COLO829 (cell line): Measurements from ENCODE around the gene SNTB2.

Source experiments
- DNase-seq: peaks from one replicate; pipeline ENCODE4 v3.0.0; 2012; ENCODE audit warnings: low spot score

The SNTB2 gene

DNA sequence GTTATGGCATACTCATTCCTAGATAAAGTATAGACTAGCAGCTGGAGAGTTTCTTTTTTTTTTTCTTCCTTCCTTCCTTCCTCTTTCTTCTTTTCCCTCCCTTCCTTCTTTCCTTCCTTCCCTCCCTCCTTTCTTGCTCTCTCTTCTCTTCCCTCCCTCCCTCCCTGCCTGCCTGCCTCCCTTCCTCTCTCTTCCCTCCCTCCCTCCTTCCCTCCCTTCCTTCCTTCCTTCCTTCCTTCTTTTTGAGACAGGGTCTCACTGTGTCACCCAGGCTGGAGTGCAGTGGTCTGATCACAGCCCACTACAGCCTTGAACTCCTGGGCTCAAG is 7.0 kb upstream of the SNTB2 start:
- DNase-seq: no peak

GRCh38 chr16:69182730-69183416 is 4.1 kb upstream of the SNTB2 start:
- no peak for DNase-seq

GRCh38 chr16:69187446-69188235 is 677 bp downstream of the SNTB2 start:
- DNase-seq: peak; percentile 12

- DNase-seq: peak; percentile 9
Observed at GRCh38 chr16:69188236-69188549, 1.2 kb downstream of the SNTB2 start.

DNA sequence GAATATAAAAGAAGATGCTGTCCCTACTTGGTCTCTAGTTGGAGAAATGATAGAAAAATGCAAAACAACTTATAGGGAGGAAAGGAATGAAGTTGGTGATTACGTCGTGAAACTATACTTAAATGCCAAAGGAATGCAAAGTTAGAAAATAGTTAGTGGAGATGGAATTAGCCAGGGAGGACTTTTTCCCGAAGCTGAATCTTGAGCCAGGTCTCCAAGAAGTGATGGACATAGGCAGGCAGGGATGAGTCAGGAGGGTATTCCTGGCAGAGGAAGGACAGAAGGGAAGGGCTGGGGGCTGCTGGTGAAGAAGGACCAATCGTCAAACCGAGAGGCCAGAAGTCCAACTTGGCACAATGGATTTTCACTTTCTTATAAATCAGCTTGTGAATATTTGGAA is 1.8 kb downstream of the SNTB2 start:
- no peak for DNase-seq

- no peak for DNase-seq
Observed at GRCh38 chr16:69190046-69190588, 3.2 kb downstream of the SNTB2 start.

DNA sequence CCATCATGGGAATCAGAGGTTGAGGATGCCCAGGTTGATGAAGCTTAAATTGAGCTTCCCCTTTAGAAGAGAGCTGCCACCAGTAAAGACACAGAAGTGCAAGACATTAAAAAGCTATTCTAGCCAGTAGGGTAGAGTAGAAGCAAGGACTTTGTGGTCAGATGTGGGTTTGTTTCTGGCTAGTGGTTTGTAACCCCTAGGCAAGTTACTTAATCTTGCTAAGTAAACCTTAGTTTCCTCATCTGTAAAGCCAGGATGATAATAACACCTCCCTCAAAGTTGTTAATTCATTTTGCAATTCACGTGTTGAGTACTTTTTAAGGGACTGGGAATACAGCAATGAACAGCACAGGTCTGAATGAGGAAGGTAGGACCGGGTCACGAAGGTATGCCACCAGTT is 3.6 kb downstream of the SNTB2 start:
- DNase-seq: no peak

DNA sequence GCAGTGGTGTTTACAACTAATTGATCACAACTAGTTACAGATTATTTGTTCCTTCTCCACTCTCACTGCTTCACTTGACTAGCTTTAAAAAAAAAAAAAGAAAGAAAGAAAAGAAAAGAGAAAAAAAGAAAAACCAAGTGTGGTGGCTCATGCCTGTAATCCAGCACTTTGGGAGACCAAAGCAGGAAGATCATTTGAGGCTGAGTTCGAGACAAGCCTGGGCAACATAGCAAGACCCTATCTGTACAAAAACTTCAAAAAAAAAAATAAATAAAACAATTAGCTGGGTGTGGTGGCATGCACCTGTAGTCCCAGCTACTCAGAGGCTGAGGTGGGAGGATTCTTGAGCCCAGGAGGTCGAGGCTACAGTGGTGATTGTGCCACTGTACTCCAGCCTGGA is 4.2 kb downstream of the SNTB2 start:
- DNase-seq: no peak

DNA sequence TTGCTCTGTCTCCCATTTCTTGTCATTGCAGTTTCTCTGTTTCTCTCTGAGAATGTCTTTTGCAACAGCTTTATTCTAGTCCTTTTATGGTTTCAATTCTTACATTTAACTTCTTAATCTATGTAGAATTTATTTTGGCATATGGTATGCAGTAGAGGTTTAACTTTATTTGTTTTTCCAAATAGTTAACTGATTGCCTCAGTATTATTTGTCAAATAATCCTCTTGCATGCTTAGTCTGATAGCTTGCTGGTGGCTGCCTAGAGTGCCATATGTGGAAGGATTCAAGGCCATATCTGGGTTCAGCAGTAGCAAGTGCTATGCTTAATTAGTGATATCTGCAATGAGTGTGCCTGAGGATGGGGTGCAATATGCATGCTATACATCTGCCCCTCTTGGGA is 6.9 kb downstream of the SNTB2 start:
- no peak for DNase-seq

GRCh38 chr16:69194488-69194887 is 7.5 kb downstream of the SNTB2 start:
- DNase-seq: no peak

- DNase-seq: no peak
Observed at GRCh38 chr16:69195369-69196029, 8.5 kb downstream of the SNTB2 start.

GRCh38 chr16:69197573-69197972 is 10.6 kb downstream of the SNTB2 start:
- DNase-seq: no peak

- no peak for DNase-seq
Observed at GRCh38 chr16:69199382-69199781, 12.4 kb downstream of the SNTB2 start.

DNA sequence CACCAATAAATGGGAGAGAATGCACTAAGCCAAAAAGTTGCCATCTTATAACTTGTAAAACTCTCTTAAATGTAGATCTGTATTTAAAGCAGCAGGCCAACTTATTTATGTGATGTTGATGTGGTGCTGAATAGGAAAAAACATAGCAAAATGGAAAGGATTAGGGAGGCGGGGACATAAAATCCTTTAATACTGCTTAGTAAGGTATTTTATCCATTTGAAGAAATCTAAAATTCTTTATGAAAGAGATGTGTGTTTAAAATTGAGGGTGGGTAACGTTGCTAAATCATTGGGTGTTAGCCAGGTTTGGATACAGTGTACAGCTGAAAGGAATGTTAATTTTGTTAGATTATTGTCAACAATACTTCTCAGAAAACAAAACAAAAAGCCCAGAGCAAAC is 14.3 kb downstream of the SNTB2 start:
- DNase-seq: no peak

GRCh38 chr16:69201787-69202186 is 14.8 kb downstream of the SNTB2 start:
- DNase-seq: no peak

DNA sequence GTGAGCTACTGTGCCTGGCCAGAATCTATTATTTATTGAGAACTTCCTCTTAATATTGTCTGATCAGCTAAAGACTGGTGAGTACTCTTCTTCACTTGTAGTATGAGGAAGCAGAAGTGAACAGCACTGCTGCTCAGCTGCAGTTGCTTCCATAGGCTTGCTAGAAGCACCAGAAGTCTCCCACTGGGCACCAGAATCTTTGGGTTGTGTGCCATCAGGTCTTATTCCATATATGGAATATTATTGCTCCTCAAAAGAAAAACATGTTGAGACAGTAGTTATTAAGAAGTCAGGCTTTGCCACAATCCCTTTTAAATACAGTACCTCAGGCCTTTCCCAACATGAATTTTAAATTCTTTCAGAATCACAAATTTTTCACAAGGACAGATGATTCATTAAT is 17.2 kb downstream of the SNTB2 start:
- no peak for DNase-seq

- DNase-seq: no peak
Observed at GRCh38 chr16:69209735-69210134, 22.8 kb downstream of the SNTB2 start.

DNA sequence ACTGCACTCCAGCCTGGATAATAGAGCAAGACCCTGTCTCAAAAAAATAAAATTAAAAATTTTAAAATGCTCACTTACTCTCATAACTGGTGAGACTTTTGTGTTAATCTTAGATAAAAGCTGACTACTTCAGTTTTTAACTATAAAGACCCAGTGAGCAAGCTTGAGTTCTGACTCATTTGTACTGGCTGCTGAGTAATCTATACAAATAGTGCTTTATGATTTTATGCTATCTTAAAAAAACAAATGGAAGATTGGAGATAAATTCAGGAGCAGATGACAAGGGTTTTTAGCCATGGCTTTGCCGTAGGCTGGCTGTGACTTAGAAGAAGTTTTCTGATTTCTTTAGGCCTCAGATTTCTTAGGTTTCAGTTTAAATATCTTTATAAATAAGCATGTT is 30.5 kb downstream of the SNTB2 start:
- DNase-seq: peak; percentile 10

DNA sequence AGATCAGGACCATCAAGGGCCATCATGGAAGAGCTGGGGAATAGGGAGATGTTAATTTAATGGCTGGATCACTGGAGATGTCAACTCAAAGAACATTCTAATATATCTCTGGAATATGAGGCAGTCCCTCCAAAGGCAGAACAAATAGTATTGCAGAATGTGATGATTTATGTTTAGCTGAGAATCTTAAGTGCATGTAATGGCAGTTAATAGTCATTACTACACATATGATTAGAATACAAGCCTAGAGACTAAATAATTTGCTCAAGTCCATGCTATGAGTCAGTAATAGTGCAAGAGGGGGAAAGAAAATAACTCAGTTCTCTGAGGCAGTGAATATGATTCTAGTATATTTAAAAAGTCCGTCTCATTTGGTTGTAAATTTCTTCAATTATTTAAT is 32.3 kb downstream of the SNTB2 start:
- no peak for DNase-seq

DNA sequence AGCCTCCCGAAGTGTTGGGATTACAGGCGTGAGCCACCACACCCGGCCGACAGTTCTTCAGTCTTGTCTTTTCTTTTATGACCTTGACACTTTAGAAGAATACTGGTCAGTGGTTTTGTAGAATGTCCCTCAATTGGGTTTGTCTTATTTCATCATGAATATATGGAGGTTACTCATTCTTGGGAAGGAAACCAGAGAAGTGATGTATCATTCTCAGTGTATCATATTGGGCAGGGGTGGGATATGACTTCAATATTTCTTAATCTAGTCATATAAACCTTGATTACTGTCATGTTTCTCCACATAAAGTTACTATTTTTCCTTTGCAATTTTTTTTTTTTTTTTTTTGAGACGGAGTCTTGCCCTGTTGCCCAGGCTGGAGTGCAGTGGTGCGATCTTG is 36.9 kb downstream of the SNTB2 start:
- no peak for DNase-seq

DNA sequence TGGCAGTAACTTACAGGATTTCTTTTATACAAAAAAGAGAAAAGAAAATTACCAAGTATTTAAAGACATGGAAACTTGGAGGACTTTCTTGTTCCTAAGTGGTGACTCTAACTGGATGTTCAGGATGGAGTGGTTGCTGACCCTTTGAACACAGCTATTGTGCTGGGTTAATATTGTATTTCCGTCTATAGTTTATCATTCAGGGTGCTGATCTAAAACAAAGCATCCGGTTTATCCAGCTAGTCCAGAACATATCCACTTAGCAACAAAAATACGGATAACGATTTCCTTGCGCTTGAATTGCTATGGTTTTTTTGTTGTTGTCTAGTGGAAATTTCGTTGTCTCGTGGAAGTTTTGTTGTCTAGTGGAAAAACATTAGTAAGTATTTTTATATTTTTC is 38.2 kb downstream of the SNTB2 start:
- DNase-seq: no peak

DNA sequence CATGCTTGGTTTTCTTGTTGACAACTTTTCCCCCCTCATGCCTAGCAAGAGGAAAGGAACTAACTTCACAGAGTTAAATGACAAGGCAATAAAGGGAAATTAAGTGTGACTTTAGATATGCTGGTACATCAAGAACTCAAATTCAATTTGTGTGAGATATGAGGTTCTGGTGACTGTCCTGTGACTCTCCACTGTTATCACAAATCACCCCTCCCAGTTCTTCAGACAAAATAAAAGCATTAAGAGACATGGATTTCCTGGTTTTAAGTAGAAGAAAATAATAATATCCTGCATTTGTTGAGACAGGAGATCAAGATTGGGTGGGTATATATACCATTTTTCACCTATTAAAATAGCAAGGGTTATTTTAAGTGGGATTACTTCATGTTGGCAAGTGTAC is 46.2 kb downstream of the SNTB2 start:
- DNase-seq: no peak

GRCh38 chr16:69234460-69234859 is 47.5 kb downstream of the SNTB2 start:
- no peak for DNase-seq
